ENCODE measurements around the gene SRSF3.

The SRSF3 gene

DNA sequence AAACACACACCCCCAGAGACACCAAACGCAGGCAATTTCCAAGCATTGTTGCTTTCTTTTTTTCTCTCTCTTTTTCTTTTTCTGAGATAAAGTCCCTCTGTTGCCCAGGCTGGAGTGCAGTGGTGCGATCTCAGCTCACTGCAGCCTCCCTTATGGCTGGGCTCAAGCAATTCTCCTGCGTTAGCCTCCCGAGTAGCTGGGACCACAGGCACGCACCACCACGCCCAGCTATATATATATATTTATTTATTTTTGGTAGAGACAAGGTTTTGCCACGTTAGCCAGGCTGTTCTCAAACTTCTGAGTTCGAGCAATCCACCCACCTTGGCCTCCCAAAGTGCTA lies 14.0 kb upstream of the SRSF3 start:
- H3K27ac ChIP-seq (ENCODE audit: extremely low read depth, low read depth, low read length): no peak overlapping the region
- ChIA-PET CTCF (interaction anchor here (0.6 to 1.6 kb wide), 6 partner anchors 12 to 745 kb away, joined by 3 to 5 read pairs (median 4); no protein-coding TSS in a partner anchor), POLR2A (interaction anchor here (0.6 to 1.7 kb wide), 15 partner anchors 9 to 406 kb away, joined by 3 to 12 read pairs (median 4); partner anchors contain the start of gene MTCH1)
- no peaks in the 10 kb centered on the region for H3K9me3 ChIP-seq (ENCODE audit: control insufficient read depth, insufficient read depth, low read depth, low read length)
- TF ChIP-seq, protein P1, sequence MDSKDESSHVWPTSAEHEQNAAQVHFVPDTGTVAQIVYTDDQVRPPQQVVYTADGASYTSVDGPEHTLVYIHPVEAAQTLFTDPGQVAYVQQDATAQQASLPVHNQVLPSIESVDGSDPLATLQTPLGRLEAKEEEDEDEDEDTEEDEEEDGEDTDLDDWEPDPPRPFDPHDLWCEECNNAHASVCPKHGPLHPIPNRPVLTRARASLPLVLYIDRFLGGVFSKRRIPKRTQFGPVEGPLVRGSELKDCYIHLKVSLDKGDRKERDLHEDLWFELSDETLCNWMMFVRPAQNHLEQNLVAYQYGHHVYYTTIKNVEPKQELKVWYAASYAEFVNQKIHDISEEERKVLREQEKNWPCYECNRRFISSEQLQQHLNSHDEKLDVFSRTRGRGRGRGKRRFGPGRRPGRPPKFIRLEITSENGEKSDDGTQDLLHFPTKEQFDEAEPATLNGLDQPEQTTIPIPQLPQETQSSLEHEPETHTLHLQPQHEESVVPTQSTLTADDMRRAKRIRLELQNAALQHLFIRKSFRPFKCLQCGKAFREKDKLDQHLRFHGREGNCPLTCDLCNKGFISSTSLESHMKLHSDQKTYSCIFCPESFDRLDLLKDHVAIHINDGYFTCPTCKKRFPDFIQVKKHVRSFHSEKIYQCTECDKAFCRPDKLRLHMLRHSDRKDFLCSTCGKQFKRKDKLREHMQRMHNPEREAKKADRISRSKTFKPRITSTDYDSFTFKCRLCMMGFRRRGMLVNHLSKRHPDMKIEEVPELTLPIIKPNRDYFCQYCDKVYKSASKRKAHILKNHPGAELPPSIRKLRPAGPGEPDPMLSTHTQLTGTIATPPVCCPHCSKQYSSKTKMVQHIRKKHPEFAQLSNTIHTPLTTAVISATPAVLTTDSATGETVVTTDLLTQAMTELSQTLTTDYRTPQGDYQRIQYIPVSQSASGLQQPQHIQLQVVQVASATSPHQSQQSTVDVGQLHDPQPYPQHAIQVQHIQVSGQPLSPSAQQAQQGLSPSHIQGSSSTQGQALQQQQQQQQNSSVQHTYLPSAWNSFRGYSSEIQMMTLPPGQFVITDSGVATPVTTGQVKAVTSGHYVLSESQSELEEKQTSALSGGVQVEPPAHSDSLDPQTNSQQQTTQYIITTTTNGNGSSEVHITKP (tag by site-specific recombination; IDR thresholded peaks at IDR 0.05): peak; percentile 98
- no peak for TF ChIP-seq ZNF777 (tag by site-specific recombination; IDR thresholded peaks at IDR 0.05; ENCODE audit: borderline replicate concordance)
- TF ChIP-seq, protein P2, sequence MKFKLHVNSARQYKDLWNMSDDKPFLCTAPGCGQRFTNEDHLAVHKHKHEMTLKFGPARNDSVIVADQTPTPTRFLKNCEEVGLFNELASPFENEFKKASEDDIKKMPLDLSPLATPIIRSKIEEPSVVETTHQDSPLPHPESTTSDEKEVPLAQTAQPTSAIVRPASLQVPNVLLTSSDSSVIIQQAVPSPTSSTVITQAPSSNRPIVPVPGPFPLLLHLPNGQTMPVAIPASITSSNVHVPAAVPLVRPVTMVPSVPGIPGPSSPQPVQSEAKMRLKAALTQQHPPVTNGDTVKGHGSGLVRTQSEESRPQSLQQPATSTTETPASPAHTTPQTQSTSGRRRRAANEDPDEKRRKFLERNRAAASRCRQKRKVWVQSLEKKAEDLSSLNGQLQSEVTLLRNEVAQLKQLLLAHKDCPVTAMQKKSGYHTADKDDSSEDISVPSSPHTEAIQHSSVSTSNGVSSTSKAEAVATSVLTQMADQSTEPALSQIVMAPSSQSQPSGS (tag by site-specific recombination; IDR thresholded peaks at IDR 0.05; ENCODE audit: low read depth): no peak
- TF ChIP-seq ZNF433 (tag by site-specific recombination; IDR thresholded peaks at IDR 0.05; ENCODE audit: low read depth): no peak
- TF ChIP-seq ZNF549 (tag by site-specific recombination; IDR thresholded peaks at IDR 0.05): no peak
- no peak for TF ChIP-seq ZNF488 (tag by site-specific recombination; IDR thresholded peaks at IDR 0.05)
- no peak for TF ChIP-seq ZNF239 (tag by site-specific recombination; IDR thresholded peaks at IDR 0.05)
- 0 out of 2 replicates have a peak, but pooled peaks have one; percentile 2 for TF ChIP-seq KLF1 (tag by site-specific recombination; IDR thresholded peaks at IDR 0.05)
- TF ChIP-seq ZNF473 (tag by site-specific recombination; IDR thresholded peaks at IDR 0.05): no peak
- H3K36me3 ChIP-seq (ENCODE audit: control insufficient read depth in 2 of 2, insufficient read depth in 1 of 2, low read length in 2 of 2): no peaks in the 10 kb centered on the region
- H3K4me3 ChIP-seq (ENCODE audit: low read depth, low read length): no peak overlapping the region
- H3K4me1 ChIP-seq (ENCODE audit: control insufficient read depth, insufficient read depth, low read length): peaks cover 6% of the 10 kb centered on the region; the same call in 1 of the 2 replicates

DNA sequence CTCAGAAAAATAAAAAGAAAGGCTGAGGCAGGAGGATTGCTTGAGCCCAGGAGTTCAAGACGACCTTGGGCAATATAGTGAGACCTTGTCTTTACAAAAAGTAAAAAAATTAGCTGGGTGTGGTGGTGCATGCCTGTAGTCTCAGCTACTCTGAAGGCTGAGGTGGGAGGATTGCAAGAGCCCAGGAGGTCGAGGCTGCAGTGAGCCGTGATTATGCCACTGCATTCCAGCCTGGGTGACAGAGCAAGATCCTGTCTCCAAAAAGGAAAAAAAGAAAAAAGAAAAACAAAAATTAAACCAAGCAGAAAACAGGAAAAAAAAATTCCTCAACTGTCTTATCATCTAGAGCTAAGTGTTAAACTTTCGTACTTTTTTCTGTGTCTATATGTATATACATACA lies 12.4 kb upstream of the SRSF3 start:
- Histone ChIP-seq H3K9me3 (ENCODE audit: control insufficient read depth, insufficient read depth, low read depth, low read length) (no peaks in the 10 kb centered on the region), H3K4me1 (ENCODE audit: control insufficient read depth, insufficient read depth, low read length) (peaks cover 6% of the 10 kb centered on the region; the same call in 1 of the 2 replicates), H3K4me3 (ENCODE audit: low read depth, low read length) (no peak overlapping the region), H3K27ac (ENCODE audit: extremely low read depth, low read depth, low read length) (no peak overlapping the region), H3K36me3 (ENCODE audit: control insufficient read depth in 2 of 2, insufficient read depth in 1 of 2, low read length in 2 of 2) (no peaks in the 10 kb centered on the region)
- TF ChIP-seq BCL6B (tag by site-specific recombination; IDR thresholded peaks at IDR 0.05): no peak
- TF ChIP-seq ZBTB8A (tag by site-specific recombination; IDR thresholded peaks at IDR 0.05): no peak
- no peak for TF ChIP-seq OSR2 (tag by site-specific recombination; IDR thresholded peaks at IDR 0.05)
- TF ChIP-seq ZNF121 (tag by site-specific recombination; IDR thresholded peaks at IDR 0.05): no peak
- no peak for TF ChIP-seq ZNF585B (tag by site-specific recombination; IDR thresholded peaks at IDR 0.05)
- TF ChIP-seq ZNF558 (tag by site-specific recombination; IDR thresholded peaks at IDR 0.05): no peak
- no peak for TF ChIP-seq ZNF561 (tag by site-specific recombination; IDR thresholded peaks at IDR 0.05; ENCODE audit: borderline replicate concordance)
- TF ChIP-seq ZNF112 (tag by site-specific recombination; IDR thresholded peaks at IDR 0.05): no peak
- no peak for TF ChIP-seq SP3 (tag by site-specific recombination; IDR thresholded peaks at IDR 0.05)
- no peak for TF ChIP-seq ZNF155 (tag by site-specific recombination; IDR thresholded peaks at IDR 0.05)
- no peak for TF ChIP-seq ZNF366 (tag by site-specific recombination; conservative IDR thresholded peaks at IDR 0.05)
- ChIA-PET CTCF (interaction anchor here (0.6 kb wide), 1 partner anchor 223 kb away, joined by 4 read pairs; no protein-coding TSS in a partner anchor), POLR2A (interaction anchor here (0.5 to 0.8 kb wide), 4 partner anchors 9 to 212 kb away, joined by 3 to 4 read pairs (median 4); no protein-coding TSS in a partner anchor)
